ENCODE data around the gene RAI14.
A peak's percentile ranks its signal among the peaks of the same experiment; 100 is the strongest.

The RAI14 gene

DNA sequence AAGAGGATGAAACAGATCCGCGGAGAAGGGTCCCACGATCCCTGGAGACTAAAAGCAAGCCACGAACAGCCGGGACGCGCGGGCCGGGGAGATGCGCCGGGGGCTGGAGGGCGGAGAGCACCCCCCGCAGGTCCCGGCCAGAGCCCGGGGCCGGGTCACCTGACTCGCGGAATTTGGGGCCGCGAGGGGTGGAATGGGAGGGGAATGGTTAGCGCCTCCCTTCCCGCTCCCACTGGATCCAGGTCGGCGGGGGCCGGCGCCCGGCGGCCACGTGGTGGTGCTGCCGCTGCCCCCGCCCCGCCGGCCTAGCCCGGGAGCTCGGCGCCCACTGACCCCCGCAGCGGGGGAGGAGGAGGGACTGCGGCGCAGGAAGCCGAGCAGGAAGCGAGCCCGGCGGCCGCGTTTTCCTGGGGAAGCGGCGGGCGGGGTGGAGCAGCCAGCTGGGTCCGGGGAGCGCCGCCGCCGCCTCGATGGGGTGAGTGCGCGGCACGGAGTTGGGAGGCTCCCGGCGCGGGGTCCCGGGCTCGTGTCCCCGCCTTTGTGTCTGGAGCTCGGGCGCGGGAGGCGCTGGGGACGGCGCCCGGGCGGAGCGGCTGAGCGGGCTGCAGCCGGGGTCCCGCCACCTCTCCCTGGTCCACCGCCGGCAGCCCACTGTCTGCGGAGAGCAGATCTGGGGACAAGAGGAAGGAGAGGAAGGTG is at the start of gene RAI14:
RAI14 (plus strand) TSS at position 328 of the 699 bp plus-strand sequence. CDS start 30,592 bp downstream, outside the sequence.
- peak; percentile 68 for DNase-seq

DNA sequence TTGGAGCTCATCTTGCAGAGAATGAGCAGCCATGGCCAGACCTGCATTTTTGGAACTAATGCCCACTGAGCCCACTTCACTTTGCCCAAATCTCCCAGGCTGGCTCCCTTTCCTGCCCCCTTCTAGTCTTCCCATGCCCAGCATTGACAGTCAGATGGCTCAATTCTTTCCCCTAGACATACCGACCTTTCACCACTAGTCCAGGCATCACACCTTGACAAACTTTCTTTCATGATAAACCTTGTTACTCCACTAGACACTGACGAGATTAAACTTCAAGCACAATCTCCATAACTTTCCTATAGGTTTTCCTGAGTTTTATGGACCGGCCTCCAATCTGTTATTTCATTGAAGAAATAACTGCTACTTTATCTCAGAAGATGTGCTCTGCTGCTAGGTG is 47.8 kb upstream of the RAI14 start:
- DNase-seq: no peak

DNA sequence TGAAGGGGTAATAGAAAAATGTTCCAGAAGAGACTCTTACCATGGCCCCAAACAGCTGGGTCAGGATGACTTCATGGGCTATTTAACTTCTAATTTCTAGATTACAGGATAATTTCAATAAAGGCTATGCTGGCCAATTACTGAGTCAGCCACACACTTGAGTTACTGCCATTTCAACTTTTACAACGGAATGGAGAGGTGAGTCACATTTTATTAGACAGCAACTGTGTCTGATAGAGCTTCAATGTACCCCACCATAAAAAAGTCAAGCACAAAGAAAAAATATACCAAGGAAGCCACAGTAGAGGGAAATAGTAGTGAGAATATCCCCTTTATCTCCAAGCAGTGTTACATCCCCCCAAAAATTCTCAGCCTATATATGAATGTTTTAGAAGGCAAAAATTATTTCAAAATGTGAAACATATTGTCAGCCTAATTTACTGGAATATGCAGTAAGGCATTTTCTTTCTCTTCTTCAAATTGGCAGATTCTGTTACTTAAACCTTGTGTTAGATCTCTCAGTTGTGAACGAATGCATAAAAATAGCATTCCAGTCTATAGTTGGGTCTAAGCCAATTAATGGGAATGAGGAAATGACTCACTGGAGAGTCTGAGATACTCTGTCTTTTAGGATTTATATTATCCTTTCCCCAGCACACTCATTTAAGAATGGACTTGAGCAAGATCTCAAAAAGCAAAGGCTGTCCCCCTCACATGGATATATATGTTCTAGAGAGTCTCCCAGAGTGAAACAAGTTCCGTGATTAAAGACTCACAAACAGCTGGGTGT is 47.1 kb upstream of the RAI14 start:
- no peak for DNase-seq

DNA sequence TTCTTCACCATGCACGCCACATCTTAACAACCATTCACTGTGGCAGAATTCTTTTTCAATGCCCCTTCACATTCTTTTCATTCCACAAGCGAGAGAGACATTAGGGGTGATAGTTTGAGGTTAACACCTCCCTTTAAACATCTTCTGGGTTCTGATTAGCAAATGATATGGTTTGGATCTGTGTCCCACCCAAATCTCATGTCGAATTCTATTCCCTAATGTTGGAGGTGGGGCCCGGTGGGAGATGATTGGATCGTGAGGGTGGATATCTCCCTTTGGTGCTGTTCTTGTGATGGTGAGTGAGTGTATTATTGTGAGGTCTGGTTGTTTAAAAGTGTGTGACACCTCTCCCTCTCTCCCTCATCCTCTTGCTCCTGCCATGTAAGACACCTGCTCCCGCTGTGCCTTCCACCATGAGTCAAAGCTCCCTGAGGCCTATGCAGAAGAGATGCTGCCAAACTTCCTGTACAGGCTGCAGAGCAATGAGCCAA is 46.1 kb upstream of the RAI14 start:
- no peak for DNase-seq

DNA sequence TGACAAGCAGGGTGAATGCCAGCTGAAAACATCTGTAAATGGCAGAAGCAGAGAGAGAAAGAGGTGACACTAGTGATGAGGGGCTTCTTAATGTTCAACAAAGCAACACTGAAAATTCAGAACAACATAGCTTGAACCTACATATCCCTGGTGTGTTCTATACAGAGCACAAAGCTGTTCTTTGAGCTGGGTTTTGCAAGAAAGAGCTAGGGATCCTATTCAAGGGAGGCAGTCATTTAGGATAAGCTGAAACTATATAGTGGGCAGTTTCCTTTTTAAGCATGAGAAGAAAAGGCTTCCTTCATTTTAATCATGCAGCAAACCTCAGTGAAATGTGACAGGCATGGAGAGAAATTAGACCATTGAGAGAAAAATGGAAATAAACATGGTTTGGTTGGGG is 45.6 kb upstream of the RAI14 start:
- DNase-seq: no peak

DNA sequence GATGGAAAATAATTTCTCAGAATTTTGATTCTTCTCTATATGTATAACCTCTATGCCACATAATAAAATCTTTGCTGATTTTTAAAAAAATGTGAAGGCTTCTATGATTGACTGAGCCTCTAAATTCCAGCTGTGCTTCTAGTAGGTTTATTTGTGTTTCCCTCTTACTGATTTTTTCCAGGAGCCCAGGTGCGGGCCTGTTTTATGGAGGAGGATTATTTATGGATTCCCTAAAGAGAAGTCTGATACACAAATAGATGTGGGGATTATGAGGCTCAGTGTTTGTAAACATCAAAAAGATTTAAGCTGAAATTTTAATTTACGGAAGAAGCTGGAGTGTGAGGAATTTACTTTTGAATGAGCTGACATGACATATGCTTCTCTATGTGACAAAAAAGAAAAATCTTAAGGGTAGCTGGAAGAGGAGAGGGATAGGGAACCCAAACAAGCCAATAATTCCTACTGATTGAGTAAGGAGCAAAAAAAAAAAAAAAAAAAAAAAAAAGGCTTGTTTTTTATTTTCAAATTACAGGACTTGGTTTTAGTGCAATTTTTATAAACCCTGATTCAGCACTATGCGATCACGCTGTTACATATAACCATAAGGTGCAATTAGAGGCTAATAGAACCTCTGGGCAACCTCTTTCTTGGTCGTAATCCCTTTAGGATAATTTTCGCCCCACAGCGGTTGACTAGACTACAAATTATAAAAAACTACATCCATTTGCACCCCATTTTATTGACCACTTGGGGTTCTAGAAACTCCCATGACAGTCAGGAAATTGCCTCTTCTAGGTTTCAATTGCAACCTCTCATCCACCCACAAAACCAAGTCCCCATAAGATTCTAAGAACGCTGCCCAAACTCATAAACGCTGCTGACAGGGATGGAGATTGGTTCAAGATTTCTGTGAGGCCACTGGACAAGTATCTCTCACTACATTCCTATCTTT is 44.4 kb upstream of the RAI14 start:
- no peak for DNase-seq

DNA sequence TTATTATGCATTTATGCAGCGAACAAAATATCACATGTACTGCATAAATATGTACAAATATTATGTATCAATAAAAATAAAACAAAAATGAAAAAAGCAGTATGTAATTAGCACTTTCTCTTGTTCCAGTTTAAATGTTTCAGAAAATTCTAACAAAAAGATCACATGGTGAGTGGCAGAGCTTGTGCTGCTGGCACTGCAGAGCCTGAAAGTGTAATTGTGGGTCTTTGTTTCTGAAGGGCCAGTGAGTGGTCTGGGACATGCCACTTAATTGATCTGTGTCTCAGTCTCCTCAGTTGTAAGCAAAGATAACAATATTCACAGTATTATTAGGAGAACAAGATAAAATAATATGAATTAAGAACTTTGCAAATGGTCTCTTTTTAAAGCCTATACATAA is 39.5 kb upstream of the RAI14 start:
- no peak for DNase-seq

DNA sequence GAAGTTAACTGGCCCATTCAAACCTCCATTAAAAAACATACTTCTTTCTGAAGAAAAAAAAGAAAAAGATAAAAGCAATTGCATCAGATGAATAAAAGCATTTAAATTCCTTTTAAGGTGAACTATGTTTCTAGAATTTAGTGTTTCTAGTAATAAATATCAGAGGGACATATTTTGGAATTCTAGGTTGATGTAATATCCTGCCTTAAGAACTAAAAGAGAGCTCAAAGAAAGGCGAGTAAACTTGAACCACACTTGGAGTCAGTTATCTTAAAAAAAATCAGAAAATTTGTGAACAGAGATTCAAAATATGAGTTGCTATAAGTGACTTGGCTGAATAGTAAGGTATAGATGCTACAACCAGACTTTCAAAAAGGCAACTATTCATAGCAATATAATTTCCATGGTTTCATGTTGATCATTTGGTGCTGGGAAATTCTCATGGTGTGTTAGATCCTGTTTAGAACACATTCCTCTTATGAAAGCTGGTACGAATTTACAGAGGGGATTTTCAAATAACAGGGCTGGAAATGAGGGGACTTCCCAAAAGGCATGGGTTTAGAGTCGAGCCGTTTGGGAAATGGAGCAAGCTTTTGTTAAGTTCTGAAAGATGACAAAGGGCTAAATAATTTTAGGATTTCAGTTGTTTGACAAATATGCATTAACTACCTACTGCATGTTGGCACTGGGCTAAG is 37.6 kb upstream of the RAI14 start:
- DNase-seq: no peak

DNA sequence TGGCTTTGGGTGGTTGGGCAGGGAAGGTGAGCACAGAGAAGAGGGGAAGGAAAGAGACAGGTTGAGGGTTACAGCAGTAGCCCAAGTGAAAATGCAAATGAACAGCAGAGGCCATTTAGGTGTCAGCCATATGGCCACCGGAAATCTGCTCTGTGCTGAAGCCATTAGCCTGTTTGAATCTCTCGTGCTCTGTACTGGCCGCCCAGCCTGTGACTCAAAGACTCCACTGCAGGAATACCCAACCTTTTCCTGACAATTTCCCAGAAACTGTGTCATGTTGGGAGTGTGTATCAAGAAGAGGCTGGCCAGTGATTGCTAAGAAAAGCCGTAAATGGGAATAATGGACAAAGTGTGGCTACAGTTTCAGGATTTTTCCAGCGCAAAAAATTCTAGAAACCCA is 35.9 kb upstream of the RAI14 start:
- DNase-seq: no peak

DNA sequence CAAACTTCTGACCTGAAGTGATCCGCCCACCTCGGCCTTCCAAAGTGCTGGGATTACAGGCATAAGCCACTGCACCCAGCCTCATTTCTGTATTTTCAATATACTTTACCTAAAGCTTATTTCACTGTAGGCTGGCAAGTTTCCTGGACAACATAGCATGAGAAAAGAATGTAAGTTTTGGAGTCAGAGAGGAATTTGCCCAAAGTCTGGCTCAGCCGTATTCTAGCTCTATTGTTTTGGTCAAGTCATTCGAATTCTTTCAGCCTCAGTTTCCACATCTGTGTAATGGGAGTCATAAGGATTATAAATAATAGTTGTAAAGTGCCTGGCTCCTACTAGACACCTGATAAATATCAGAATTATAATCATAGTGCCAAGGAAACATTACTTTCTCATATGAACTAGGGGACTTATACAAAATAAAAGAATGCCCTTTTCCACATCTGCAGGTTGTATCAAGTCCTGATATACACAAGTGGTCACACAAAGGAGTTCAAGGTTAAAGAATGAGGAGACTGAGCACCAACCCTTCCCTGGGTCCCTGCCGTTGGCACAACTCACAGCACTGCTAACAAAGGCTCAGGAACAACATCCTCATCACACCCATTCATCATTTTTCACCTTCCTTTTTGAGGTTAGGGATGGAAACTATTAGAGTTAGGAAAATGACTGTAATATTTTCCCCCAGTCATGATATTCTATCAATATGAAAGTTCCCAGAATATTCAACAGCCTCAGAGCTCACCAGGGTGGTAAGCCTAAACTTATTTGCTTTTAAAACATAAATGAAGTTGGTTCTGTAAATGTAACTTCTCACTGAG is 34.6 kb upstream of the RAI14 start:
- no peak for DNase-seq

DNA sequence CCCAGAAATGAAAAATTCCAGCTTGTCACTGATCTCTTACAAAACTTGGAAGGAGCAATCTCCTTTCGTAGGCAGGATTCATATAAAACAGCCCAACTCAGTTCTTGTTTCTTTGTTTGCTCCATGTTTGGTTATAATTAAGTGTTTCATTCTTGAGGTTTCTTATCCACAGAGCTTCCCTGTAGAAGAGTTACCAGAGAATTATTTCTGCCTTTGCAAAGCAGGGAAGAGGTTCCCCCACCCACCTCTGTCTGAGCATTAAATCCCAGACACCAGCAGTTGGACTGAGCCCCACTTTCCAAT is 34.1 kb upstream of the RAI14 start:
- no peak for DNase-seq

DNA sequence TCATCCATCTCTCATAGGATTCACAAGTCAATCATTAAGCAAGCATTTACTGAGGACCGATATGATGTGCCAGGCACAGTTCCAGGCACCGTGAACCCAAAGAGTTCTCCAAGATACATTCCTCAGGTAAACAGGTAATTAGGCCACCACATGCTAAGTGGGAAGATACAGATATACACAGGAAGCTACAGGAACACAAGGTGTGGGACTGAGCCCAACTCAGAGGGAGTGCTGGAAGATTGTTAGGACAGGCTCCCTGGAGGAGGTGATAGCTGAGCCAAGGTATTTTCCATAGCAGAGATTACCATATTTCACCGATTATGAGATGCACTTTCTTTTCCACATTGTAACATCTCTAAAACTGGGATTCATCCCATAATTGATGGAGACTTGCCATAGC is 31.4 kb upstream of the RAI14 start:
- DNase-seq: no peak

DNA sequence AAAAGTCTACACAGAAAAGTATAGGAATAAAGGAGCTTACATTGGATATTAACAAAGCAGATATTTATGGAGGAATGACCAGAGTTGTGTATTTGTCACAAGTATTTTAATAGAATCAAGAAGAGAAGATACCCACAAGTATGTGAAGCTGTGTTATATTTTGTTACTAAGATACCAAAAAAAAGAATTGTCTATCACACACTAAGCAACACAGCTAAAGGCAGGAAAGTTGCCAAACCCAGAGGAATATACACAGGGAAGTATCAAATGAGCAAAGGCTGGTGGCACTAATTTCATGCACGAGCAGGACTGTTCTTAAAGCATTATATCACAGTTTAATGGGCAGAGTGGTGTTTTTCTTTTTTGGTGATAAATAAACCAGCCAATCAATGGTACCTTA is 30.9 kb upstream of the RAI14 start:
- DNase-seq: no peak

DNA sequence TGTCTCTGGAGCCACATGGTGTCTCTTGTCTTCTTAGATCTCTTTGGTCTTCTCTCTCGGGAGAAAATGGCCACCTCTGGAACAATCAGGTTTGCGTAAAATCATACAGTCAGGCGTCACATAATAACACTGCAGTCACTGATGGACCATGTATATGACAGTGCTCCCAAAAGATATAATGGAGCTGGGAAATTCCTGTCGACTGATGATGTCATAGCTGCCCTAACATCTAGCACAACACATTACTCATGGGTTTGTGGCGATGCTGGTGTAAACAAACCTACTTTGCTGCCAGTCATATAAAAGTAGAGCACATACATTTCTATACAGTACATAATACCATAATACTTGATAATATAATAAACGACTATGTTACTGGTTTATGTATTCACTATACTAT is 30.1 kb upstream of the RAI14 start:
- no peak for DNase-seq

DNA sequence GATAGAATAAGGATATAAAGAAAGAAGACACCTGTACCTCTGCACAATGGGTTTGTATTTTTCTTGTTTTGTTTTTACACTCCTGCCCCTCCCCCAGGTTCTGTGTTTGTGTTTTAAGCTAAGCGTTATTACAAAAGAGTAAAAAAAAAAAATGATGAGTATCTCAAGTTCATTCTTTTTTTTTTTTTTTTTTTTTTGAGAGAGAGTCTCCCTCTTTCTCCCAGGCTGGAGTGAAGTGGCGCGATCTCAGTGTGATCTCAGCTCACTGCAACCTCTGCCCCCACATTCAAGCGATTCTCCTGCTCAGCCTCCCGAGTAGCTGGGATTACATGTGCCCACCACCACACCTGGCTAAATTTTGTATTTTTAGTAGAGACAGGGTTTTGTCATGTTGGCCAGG is 29.4 kb upstream of the RAI14 start:
- no peak for DNase-seq

DNA sequence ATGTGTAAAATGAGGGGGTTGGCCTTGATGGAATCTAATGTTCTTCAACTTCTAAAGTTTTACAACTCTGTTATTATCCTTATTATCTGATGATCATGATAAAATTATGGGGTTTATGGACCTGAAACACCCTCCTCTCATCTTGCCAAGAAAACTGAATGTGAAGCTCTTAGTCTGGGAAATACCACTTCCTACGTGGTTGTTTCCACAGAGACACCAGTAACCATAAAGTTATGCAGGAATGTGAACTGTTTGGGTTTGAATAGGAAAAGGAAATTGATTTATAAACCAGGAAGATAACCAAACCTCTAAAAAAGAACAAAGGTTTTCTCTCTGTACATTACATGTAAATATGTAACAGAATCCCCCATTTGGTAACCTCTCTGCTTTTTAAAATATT is 28.3 kb upstream of the RAI14 start:
- no peak for DNase-seq

DNA sequence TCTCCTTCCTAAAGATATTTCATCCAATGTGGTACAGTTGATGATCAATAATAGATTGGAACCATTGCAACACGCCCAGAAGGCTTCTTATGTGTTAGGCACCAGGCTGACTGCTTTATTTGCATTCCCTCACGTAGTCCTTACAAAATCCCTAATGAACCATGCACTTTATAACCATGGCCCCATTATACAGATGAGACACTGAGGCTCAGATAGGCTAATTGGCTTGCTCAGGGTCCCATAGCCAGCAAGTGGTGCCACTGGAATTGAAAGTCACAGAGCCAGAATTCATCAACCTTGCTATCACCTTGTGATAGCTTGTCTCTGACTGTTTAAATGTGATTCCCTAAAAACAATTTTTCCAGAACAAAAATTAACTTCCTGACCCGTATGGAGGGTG is 27.8 kb upstream of the RAI14 start:
- no peak for DNase-seq

DNA sequence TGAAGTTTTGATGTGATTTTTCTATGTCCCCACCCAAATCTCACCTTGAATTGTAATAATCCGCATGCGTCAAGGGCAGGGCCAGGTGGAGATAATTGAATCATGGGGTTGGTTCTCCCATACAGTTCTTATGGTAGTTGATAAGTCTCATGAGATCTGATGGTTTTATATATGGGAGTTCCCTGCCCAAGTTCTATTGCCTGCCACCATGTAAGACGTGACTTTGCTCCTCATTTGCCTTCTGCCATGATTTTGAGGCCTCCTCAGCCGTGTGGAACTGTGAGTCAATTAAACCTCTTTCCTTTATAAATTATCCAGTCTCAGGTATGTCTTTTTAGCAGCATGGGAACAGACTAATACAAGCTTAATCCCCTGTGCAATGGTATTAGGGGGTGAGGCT is 25.5 kb upstream of the RAI14 start:
- DNase-seq: no peak

DNA sequence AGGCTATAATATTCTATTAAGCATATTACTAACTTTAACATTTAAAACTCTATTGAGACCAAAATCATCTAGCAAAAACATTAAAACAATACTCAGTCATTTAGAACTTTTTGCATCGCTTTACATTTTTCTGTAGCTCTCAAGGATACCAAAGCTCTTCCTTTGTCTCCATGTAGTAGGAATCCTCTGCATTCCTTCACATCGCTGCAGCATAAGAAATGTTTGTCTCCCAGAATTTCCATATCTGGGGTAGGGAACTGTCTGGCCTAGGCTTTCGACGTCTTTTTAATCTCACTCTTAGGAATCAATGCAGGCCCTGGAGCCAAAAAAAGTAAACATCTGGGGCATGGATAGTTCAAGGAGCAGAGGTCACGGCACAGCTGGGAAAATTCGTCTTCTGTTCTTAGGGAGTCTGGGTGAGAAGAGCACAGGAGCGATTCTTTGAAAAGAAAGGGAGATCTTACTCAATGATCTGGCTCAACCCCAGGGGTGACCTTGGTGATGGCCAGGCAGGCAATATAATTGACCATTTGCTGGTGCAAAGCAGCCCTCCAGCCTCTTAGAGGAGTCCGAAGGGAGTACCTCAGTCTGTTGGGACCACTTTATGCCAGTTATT is 23.2 kb upstream of the RAI14 start:
- no peak for DNase-seq

DNA sequence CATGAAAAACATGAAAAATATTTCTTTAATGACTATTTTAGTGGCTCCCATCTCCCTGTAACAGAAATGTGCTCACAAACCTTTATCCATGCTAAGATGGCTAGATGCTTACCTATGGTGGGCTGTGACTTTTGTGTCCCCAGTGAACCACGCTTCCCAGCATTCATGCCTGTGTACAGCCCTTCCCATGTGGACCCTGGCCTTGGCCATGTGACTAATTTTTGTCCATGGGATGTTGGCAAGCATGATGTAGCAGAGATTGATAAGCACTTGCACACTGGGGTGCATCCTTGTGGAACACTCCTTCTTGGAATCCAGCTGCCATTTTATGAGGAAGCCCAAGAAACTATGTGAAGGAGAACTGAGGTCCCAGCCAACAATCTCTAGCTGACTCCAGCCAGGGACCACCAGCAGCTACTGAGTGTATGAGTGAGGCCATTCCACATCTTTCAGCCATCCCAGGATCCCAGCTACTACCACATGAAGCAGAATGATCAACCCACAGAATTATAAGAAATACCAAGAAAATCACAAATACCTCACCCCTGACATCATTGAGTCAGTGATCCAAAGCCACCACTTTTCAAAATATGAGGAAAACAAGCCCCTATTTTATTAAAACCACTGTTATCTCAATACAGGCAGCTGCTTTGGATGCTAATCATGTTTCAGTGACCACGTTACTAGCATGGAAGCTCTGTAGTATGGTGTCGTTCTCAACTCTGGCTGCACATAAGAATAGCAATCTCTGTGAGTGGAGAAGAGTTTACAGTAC is 16.1 kb upstream of the RAI14 start:
- DNase-seq: no peak
